Ovary (tissue), 9 donors: ENCODE results near the gene FAAP20. TPM values are rescaled to one million over a fixed set of nuclear protein-coding genes. Genes with fewer than 3 reads are reported as not detected.

Source experiments
- DNase-seq, 5 donors: peaks; one replicate each; pipeline ENCODE4 v3.0.0-alpha.2; 2019 to 2020
- H3K27ac ChIP-seq, 2 donors: fragments of 200-600 bp; one replicate each; pipeline versions ENCODE4 v1.5.1 to v1.8.0; 2019 to 2022
- H3K27me3 ChIP-seq: fragments of 200-600 bp; one replicate; pipeline ENCODE4 v1.8.0; 2022
- H3K36me3 ChIP-seq: fragments of 200-600 bp; sonication (generic); one replicate; pipeline ENCODE4 v1.5.1; 2019
- H3K4me1 ChIP-seq: one replicate; pipeline ENCODE4 v1.8.1; 2013; ENCODE audit warnings: mild to moderate bottlenecking, moderate library complexity; ENCODE audit not compliant: insufficient read depth
- H3K4me3 ChIP-seq: fragments of 200-600 bp; sonication (generic); one replicate; pipeline ENCODE4 v1.5.1; 2017
- H3K9me3 ChIP-seq, 2 donors: fragments of 200-600 bp in 1 of 2; sonication (generic) in 1 of 2; one replicate each; pipeline versions ENCODE4 v1.5.1 to v1.8.1; 2013 to 2019; ENCODE audit warnings: mild to moderate bottlenecking in 1 of 2, moderate library complexity in 1 of 2
- EP300 ChIP-seq: sonication (generic); formaldehyde crosslinking; IDR thresholded peaks from one replicate; pipeline ENCODE4 v1.6.1; 2017; ENCODE audit warnings: antibody characterized with exemption
- POLR2A ChIP-seq: fragments of 450-650 bp; IDR thresholded peaks from one replicate; pipeline ENCODE4 v1.6.1; 2017; ENCODE audit warnings: antibody characterized with exemption, mild to moderate bottlenecking, moderate library complexity
- WGBS, 3 donors: extraction: QIAGEN DNeasy Blood & Tissue Kit in 1 of 3; methylation state at CpG; one replicate each; pipeline versions ENCODE4 v1.1.5 to v1.1.7; 2013 to 2017; 5-methylcytosine and 5-hydroxymethylcytosine counted together
- intact Hi-C, 4 donors: fragments of 100-400 bp; cut with DNase I; formaldehyde crosslinking; loops; one replicate each; pipeline versions ENCODE4 v1.11.0 to v1.15.1; 2022 to 2023
- polyA plus RNA-seq, 2 donors: library from polyadenylated mRNA; stranded (reverse); fragments of 200-250 nt in 1 of 2; fragments of 350-450 nt in 1 of 2; fragmentation: Illumina TruSeq in 1 of 2; extraction: RNeasy Lipid Tissue Mini Kit (QIAGEN cat#74804) in 1 of 2; gene quantifications; one replicate each; pipeline ENCODE4 v1.2.3, GENCODE V29; 2013 to 2014
- total RNA-seq, 7 donors: library from RNA; depleted of rRNA in 2 of 7; stranded (reverse); fragments of >200 nt in 2 of 7; fragmentation: NEBNext Ultra II Directional in 3 of 7; extraction: Animal tissue kit (Norgen Biotek cat#: 25700) in 3 of 7; gene quantifications; one replicate each; pipeline versions ENCODE4 v1.1.0 to v1.2.4, GENCODE V29; 2016 to 2023
- TF ChIP-seq, protein P1 (sequence below), 3 donors: fragments of 450-650 bp in 2 of 3; fragments of 200-600 bp in 1 of 3; IDR thresholded peaks; one replicate each; pipeline versions ENCODE4 v1.5.1 to v1.8.0; 2016 to 2022; ENCODE audit warnings: antibody characterized with exemption in 3 of 3, mild to moderate bottlenecking in 1 of 3
- donor health status: DM: no; HTN: no; CAD: no; lungs with moderate emphysema.
- donor health status: DM: no; HTN: no; CAD: no.
- donor health status: Bipolar disorder and iron deficiency.
- donor health status: DM: yes; HTN: yes; CAD: no.
- donor health status: DM: no; HTN: no; CAD: no.
- donor health status: DM: yes; HTN: yes; CAD: no.

The FAAP20 gene
- total and polyA plus RNA-seq, 9 donors, result 3.4 to 96.1 (median 61.7) TPM

GRCh38 chr1:2156866-2157265, 37.7 kb downstream of the FAAP20 start:
- H3K27me3 ChIP-seq, result no peaks in the 10 kb centered on the region
- no peak overlapping the region for H3K27ac ChIP-seq
- DNase-seq, result no peak
- no peak overlapping the region for H3K4me3 ChIP-seq
- H3K4me1 ChIP-seq, result no peaks in the 10 kb centered on the region
- no peaks in the 10 kb centered on the region for H3K36me3 ChIP-seq
- TF ChIP-seq, protein P1, sequence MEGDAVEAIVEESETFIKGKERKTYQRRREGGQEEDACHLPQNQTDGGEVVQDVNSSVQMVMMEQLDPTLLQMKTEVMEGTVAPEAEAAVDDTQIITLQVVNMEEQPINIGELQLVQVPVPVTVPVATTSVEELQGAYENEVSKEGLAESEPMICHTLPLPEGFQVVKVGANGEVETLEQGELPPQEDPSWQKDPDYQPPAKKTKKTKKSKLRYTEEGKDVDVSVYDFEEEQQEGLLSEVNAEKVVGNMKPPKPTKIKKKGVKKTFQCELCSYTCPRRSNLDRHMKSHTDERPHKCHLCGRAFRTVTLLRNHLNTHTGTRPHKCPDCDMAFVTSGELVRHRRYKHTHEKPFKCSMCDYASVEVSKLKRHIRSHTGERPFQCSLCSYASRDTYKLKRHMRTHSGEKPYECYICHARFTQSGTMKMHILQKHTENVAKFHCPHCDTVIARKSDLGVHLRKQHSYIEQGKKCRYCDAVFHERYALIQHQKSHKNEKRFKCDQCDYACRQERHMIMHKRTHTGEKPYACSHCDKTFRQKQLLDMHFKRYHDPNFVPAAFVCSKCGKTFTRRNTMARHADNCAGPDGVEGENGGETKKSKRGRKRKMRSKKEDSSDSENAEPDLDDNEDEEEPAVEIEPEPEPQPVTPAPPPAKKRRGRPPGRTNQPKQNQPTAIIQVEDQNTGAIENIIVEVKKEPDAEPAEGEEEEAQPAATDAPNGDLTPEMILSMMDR (IDR thresholded peaks at IDR 0.05), result no peak
- no peak for TF ChIP-seq POLR2A
- no peak for TF ChIP-seq EP300
- no peaks in the 10 kb centered on the region for H3K9me3 ChIP-seq
- 82 to 86% (median 85%) methylated on average over 9 of the region's 9 CpGs for WGBS, 3 donors
- intact Hi-C loops, result no loop called here

DNA sequence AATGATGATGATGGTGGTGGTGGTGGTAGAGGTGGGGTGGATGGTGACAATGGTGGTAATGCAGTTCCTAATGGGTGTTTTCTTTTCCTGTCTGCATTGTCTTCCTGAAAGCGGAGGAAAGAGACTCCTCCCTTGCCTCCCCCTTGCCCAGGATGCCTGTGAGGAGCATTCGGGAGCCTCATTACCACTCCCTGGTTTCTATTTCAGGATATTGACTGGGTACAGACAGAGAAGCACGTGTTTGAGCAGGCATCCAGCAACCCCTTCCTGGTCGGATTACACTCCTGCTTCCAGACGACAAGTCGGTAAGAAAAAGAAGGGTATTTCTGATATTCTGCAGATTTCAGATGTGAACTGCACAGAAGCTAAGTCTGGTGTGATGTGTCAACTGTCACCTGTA, 38.8 kb downstream of the FAAP20 start:
- no peaks in the 10 kb centered on the region for H3K27me3 ChIP-seq
- no peak for TF ChIP-seq EP300
- TF ChIP-seq POLR2A, result no peak
- TF ChIP-seq, protein P1 (IDR thresholded peaks at IDR 0.05), result no peak
- intact Hi-C loops, result no loop called here
- no peaks in the 10 kb centered on the region for H3K9me3 ChIP-seq
- H3K27ac ChIP-seq, result no peak overlapping the region
- DNase-seq, result no peak
- WGBS, 3 donors, result 84 to 90% (median 88%) methylated on average over 6 of the region's 6 CpGs
- H3K4me1 ChIP-seq, result no peaks in the 10 kb centered on the region
- no peaks in the 10 kb centered on the region for H3K36me3 ChIP-seq
- no peak overlapping the region for H3K4me3 ChIP-seq

DNA sequence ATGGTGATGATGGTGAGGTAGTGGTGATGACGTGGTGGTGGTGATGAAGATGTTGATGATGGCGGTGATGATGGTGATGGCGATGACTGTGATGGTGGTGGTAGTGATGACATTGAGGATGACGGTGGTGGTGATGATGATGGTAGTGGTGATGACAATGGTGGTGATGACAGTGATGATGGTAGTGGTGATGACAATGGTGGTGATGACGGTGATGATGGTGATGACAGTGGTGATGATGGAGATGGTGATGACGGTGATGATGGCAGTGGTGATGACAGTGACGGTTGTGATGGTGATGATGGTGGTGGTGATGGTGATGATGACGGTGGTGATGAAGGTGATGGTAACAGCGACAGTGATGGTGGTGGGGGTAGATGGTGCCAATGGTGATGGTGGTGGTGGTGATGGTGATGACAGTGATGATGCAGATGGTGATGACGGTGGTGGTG, 39.4 kb downstream of the FAAP20 start:
- no peaks in the 10 kb centered on the region for H3K9me3 ChIP-seq
- H3K27ac ChIP-seq, result no peak overlapping the region
- H3K27me3 ChIP-seq, result no peaks in the 10 kb centered on the region
- no peaks in the 10 kb centered on the region for H3K4me1 ChIP-seq
- no peak overlapping the region for H3K4me3 ChIP-seq
- H3K36me3 ChIP-seq, result no peaks in the 10 kb centered on the region
- TF ChIP-seq POLR2A (no peak), EP300 (no peak)
- TF ChIP-seq, protein P1 (IDR thresholded peaks at IDR 0.05), result no peak
- 95 to 97% (median 96%) methylated on average over 10 of the region's 10 CpGs for WGBS, 3 donors
- no peak for DNase-seq
- intact Hi-C loops, result no loop called here

GRCh38 chr1:2154022-2154421, 40.5 kb downstream of the FAAP20 start:
- H3K27ac ChIP-seq, result no peak overlapping the region
- no peak for DNase-seq
- no peaks in the 10 kb centered on the region for H3K9me3 ChIP-seq
- TF ChIP-seq, protein P1 (IDR thresholded peaks at IDR 0.05), result no peak
- TF ChIP-seq EP300 (no peak), POLR2A (no peak)
- intact Hi-C loops, result no loop called here
- no peaks in the 10 kb centered on the region for H3K27me3 ChIP-seq
- H3K4me1 ChIP-seq, result no peaks in the 10 kb centered on the region
- no peaks in the 10 kb centered on the region for H3K36me3 ChIP-seq
- H3K4me3 ChIP-seq, result no peak overlapping the region
- 92 to 93% (median 93%) methylated on average over 21 of the region's 21 CpGs for WGBS, 3 donors

DNA sequence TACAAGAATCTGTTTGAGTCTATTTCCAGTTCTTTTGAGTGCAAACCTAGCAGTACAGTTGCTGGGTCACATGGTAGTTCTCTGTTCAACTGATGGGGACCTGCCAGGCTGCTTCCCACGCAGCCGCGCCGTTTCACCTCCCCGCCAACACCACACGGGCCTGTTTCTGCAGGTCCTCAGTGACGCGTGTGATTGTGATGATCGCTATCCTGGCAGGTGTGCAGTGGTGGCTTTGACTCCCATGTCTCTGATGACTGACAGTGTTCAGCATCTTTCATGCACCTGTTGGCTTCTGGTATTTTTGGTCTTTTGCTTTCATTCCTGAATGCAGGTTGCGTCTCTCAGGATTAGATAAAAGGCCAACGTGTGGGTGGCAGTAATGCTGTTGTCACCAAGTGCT, 41.6 kb downstream of the FAAP20 start:
- 82 to 83% (median 83%) methylated on average over 11 of the region's 11 CpGs for WGBS, 3 donors
- intact Hi-C loops, result no loop called here
- no peak overlapping the region for H3K4me3 ChIP-seq
- TF ChIP-seq EP300 (no peak), POLR2A (no peak)
- TF ChIP-seq, protein P1 (IDR thresholded peaks at IDR 0.05), result no peak
- H3K4me1 ChIP-seq, result no peaks in the 10 kb centered on the region
- H3K27ac ChIP-seq, result no peak overlapping the region
- H3K9me3 ChIP-seq, result no peaks in the 10 kb centered on the region
- no peak for DNase-seq
- H3K27me3 ChIP-seq, result no peaks in the 10 kb centered on the region
- no peaks in the 10 kb centered on the region for H3K36me3 ChIP-seq
